Measurements from ENCODE around the gene SMDT1.

DNA sequence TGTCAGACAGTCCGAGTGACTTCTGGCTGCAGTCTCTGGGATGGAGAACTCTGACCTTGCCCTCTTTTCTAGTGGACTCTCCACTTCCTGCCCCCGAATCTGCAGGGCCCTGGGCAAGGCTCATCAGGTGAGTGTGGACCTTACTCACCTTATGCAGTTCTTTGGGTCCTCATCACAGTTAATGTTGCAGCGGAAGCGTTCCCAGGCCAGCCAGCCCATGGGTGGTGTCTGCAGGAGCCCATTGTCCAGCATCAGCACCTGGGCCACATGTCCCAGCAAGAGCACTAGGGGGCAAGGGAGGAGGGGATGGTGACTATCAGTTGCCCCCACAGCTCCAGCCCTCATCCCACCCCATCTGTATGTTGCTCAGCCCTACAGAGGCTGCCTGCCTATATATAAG lies 11.2 kb upstream of the SMDT1 start:
- TF ChIP-seq, protein P1, sequence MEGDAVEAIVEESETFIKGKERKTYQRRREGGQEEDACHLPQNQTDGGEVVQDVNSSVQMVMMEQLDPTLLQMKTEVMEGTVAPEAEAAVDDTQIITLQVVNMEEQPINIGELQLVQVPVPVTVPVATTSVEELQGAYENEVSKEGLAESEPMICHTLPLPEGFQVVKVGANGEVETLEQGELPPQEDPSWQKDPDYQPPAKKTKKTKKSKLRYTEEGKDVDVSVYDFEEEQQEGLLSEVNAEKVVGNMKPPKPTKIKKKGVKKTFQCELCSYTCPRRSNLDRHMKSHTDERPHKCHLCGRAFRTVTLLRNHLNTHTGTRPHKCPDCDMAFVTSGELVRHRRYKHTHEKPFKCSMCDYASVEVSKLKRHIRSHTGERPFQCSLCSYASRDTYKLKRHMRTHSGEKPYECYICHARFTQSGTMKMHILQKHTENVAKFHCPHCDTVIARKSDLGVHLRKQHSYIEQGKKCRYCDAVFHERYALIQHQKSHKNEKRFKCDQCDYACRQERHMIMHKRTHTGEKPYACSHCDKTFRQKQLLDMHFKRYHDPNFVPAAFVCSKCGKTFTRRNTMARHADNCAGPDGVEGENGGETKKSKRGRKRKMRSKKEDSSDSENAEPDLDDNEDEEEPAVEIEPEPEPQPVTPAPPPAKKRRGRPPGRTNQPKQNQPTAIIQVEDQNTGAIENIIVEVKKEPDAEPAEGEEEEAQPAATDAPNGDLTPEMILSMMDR (IDR thresholded peaks at IDR 0.05 in 2 of 3, conservative IDR thresholded peaks at IDR 0.05 in 1 of 3; ENCODE audit: control insufficient read depth in 2 of 3, extremely low read depth in 1 of 3, insufficient read depth in 1 of 3, low read depth in 3 of 3, low read length in 3 of 3) = no peak
- no peak for TF ChIP-seq SMC3 (IDR thresholded peaks at IDR 0.05; ENCODE audit: borderline replicate concordance, low read length)
- TF ChIP-seq MXI1 (IDR thresholded peaks at IDR 0.05; ENCODE audit: low read depth, low read length) = no peak
- TF ChIP-seq, protein P2, sequence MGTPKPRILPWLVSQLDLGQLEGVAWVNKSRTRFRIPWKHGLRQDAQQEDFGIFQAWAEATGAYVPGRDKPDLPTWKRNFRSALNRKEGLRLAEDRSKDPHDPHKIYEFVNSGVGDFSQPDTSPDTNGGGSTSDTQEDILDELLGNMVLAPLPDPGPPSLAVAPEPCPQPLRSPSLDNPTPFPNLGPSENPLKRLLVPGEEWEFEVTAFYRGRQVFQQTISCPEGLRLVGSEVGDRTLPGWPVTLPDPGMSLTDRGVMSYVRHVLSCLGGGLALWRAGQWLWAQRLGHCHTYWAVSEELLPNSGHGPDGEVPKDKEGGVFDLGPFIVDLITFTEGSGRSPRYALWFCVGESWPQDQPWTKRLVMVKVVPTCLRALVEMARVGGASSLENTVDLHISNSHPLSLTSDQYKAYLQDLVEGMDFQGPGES (IDR thresholded peaks at IDR 0.05) = no peak
- no peak for TF ChIP-seq SRF (IDR thresholded peaks at IDR 0.05; ENCODE audit: low read depth in 2 of 2, low read length in 2 of 2)
- TF ChIP-seq MTA3 (IDR thresholded peaks at IDR 0.05; ENCODE audit: borderline replicate concordance, low read length) = no peak
- TF ChIP-seq GATAD2B (conservative IDR thresholded peaks at IDR 0.05; ENCODE audit: low read depth) = no peak
- TF ChIP-seq ZSCAN29 (IDR thresholded peaks at IDR 0.05) = no peak
